ENCODE results near the gene CD82.
"Not testable (repeated sequence)": the region's sequence is repeated elsewhere in the genome, so short reads cannot be mapped to it uniquely, and the experiment has no call there.

The CD82 gene

DNA sequence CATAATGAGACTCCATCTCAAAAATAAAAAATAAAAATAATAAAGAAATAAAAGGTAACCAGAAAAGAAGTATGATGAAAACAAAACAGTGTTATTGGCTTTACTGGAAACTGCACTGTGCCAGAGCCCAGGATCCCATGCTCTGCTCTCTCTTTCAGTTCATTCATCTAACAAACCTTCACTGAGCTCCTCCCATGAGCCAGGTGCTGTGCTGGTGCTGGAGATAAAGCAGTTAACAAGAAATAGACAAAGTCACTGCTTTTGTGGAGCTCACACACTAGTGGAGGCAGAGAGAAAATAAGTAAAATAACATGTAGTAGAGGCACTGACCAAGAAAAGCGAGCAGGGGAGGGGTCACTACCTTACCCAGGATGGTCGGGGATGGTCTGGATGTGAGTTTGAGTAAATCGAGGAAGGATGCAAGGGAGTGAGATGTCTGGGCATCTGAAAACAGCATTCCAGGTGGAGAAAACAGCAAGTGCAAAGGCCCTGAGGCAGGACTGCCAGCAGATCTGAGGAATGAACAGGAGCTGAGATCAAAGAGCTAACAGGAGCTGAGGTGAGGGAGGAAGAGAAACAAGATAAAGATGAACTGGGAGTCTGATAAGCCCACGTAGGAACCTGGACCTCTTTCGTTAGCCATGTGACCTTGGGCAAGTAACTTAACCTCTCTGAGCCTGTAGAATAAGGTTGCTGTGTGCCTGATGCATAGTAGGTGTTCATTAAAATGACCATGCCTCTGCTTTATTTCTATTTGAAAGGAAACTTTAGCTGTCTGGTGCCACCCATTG lies 31.3 kb upstream of the CD82 start:
- no peak for DNase-seq

DNA sequence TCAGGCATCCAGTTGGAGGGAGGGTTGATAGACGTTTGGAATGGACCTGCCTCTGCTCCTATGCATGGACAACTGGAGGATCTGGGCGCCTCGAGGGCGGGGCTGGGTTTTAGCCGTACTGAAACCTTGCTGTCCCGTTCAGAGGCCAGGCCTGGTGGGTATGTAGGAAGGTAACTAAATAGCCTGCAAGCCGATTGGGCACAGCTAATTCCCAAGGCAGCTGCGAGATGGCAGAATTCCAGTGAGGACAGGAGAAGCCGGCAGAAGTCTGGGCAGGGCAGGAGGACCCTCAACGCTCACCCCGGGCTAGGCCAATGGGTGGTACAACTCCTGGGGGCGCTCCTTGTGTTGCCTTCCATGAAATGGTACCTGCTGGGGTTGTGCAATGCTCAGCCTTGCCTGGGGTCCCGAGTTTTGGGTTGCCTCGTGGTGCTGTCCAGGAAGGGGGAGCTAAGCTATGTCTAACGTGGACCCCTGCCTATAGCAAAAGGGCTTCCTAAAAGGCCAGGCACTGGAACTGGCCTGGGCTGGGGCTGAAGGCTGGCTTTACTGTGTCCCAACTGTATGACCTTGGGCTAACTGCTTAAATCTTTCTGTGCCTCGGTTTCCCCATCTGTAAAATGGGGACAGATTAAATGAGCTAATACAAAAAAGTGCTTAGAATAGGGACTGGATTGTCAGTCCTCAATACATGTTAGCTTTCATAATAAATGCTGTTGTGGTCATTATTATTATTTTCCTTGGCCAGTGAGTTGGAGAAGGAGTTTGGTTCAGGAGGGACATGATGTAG lies 30.1 kb upstream of the CD82 start:
- no peak for DNase-seq

DNA sequence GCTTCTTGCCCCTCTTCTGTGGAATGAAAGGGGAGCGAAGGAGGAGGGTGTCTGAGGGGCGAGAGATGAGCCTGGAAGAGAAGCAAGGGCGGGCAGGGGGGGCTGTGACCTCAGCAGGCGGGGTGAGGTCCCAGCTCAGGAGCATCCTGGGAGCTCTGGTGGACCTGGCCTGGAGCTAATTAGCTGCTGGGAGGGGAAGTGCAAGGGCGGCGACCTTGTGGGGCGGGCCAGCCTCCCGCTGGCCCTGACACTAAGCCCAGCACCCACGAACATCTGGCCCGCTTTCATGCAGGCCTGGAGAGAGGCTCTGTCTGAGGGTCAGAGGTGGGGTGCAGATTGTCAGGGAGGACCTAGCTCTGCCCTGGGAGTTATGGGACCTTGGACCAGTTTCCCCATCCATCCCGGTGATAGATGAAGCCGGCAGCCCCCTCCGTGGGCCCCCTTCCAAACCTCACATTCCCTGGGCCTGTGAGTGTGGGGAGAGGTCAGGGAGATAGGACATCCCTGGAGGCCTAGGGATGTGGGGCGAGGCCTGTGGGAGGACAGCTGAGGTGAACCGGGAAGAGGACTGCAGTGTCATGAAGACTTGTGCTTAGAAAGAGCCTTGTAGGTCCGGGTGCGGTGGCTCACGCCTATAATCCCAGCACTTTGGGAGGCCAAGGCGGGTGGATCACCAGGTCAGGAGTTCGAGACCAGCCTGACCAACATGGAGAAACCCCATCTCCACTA lies 28.5 kb upstream of the CD82 start:
- no peak for DNase-seq

DNA sequence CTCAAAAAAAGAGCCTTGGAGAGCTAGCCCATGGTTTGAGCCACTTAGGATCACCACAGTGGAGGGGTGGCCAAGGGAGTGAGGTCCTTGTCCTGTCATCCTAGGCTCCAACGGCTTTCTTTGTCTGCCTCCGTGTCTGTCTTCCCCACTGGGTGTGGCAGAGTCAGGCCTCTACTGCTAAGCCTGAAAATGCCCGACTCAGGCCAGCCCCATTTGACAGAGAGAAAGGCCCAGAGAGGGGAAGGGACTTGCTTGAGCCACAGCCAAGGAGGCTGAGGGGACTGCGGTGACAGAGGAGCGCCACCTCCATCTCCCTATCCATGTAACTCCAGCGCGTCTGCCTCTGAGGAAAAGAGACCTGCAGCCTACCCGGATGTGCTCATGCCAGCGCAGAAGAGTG lies 27.8 kb upstream of the CD82 start:
- no peak for DNase-seq

DNA sequence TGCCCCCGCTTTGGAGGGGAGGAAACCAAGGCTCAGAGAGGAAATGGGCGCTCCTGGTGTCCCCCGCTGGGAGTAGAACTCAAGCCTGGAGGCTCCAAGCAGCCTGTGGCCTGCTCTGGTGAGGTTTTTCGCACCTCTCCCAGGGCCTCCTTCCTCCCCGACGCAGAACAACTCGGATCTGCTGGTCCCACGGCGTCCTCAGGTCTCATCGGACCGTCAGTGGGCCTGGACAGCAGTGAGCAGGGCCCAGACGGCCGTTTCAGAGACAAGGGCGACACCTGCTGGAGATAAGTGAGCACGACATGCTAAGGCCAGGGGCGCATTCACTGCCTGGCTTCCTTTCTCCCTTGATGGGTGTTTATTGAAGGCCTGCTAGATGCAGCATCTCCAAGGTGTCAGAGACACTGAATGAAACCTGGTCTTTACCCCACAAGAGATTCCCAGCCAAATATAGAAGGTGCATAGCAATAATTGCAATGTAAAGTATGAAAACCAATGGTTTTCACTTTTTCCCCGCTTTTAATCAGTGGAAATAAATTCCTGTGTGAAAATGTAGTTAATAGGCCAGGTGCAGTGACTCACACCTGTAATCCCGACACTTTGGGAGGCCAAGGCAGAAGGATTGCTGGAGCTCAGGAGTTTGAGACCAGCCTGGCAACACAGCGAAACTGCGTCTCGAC lies 26.9 kb upstream of the CD82 start:
- DNase-seq, result peak in 56 of 58 donors; percentile 14 to 86 (median 56)

DNA sequence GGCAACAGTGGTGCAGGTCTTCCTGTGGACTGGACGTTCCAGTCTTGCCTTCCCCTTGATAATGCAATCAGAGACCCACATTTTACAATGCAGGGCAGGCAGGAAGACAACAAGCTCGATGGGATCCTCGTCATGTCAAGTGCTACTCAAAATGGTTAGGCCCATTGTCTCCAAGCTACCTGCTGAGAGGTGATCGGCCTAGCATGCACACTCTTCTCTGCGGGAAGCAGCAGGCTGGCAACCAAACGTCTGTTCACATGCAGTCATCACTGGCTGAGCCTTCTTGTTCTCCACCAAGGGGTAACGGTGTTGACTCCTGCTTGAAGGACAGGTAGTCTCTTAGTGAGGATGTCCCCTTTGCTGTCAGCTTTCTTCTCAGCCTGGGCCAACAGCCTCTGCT lies 25.5 kb upstream of the CD82 start:
- DNase-seq, result no peak

DNA sequence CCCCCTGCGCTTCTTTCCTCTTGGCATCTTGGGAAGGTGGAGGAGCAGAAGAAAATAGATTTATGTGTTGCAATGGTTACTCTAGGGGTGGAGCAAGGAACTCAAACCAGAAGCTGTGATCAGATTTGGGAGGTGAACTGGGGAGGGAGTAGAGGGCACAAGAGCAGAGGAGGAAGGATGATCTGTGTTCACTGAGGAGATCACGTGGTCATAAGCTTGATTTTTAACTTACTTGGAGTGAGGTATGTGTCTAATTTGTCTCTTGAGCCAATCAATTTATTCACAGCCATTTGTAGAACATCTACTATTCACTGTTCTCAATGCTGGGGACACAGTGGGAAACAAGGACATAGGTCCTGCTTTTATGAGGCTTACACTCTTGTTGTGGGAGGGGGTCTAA lies 24.8 kb upstream of the CD82 start:
- no peak for DNase-seq

DNA sequence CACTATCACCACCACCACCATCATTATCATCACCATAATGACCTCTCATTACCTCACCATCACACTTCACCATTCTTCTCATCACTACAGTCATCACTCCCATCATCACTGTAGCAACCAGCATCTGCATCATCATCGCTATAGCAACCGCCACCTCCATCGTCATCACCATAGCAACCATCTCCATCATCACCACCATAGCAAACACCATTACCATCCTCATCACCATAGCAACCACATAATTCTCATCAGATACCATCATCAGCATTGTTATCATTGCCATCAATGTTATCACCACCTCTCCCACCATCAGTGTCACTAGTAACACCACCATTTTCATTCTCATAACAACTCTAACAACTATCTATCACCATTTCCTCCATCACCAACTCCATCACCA lies 23.1 kb upstream of the CD82 start:
- peak in 1 of 58 donors; percentile 3 for DNase-seq

DNA sequence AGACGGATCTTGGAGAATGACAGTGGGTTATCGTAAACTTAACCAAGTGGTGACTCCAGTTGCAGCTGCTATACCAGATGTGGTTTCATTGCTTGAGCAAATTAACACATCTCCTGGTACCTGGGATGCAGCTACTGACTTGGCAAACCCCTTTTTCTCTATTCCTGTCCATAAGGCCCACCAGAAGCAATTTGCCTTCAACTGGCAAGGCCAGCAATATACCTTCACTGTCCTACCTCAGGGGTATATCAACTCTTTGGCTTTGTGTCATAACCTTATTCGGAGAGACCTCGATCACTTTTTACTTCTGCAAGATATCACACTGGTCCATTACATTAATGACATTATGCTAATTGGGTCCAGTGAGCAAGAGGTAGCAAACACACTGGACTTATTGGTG lies 18.5 kb upstream of the CD82 start:
- not testable (repeated sequence) for DNase-seq

DNA sequence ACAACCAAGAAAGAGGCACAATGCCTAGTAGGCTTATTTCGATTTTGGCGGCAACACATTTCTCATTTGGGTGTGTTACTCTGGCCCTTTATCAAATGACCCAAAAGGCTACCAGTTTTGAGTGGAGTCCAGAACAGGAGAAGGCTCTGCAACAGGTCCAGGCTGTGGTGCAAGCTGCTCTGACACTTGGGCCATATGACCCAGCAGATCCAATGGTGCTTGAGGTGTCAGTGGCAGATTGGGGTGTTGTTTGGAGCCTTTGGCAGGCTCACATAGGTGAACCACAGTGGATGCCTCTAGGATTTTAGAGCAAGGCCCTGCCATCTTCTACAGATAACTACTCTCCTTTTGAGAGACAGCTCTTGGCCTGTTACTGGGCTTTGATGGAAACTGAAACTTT lies 17.9 kb upstream of the CD82 start:
- DNase-seq, result not testable (repeated sequence)

DNA sequence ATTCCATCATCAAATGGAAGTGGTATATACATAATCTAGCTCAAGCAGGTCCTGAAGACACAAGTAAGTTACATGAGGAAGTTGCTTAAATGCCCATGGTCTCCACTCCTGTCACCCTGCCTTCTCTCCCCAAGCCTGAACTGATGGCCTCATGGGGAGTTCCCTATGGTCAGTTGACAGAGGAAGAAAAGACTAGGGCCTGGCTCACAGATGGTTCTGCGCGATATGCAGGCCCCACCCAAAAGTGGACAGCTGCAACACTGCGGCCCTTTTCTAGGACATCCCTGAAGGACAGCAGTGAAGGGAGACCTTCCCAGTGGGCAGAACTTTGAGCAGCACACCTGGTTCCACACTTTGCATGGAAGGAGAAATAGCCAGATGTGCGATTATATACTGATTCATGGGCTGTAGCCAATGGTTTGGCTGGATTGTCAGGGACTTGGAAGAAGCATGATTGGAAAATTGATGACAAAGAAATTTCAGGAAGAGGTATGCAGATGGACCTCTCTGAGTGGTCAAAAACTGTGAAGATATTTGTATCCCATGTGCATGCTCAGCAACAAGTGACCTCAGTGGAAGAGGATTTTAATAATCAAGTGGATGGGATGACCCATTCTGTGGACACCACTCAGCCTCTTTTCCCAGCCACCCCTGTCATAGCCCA lies 17.3 kb upstream of the CD82 start:
- DNase-seq, result no peak

DNA sequence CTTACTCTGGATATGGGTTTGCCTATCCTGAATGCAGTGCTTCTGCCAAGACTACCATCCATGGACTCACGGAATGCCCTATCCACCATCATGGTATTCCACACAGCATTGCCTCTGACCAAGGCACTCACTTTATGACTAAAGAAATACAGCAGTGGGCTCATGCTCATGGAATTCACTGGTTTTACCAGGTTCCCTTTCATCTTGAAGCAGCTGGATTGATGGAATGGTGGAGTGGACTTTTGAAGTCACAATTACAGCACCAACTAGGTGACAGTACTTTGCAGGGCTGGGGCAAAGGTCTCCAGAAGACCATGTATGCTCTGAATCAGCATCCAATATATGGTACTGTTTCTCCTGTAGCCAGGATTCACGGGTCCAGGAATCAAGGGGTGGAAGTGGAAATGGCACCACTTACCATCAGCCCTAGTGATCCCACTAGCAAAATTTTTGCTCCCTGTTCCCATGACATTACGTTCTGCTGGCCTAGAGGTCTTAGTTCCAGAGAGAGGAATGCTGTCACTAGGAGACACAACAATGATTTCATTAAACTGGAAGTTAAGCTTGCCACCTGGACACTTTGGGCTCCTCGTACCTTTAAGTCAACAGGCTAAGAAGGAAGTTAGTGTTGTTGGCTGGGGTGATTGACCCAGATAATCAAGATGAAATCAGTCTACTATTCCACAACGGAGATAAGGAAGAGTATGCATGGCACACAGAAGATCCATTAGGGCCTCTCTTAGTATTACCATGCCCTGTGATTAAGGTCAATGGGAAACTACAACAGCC lies 16.3 kb upstream of the CD82 start:
- DNase-seq, result not testable (repeated sequence)

DNA sequence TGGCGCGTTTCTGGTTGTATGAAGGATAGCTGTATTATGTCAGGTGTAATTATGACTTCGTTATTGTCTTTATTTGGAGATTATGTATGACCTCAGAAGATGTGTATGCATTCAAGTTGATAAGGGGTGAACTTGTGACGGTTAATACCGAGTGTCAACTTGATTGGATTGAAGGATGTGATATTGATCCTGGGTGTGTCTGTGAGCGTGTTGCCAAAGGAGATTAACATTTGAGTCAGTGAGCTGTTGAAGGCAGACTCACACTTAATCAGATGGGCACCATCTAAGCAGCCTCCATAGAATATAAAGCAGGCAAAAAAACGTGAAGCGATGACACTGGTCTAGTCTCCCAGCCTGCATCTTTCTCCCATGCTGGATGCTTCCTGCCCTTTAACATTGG lies 15.3 kb upstream of the CD82 start:
- no peak for DNase-seq

DNA sequence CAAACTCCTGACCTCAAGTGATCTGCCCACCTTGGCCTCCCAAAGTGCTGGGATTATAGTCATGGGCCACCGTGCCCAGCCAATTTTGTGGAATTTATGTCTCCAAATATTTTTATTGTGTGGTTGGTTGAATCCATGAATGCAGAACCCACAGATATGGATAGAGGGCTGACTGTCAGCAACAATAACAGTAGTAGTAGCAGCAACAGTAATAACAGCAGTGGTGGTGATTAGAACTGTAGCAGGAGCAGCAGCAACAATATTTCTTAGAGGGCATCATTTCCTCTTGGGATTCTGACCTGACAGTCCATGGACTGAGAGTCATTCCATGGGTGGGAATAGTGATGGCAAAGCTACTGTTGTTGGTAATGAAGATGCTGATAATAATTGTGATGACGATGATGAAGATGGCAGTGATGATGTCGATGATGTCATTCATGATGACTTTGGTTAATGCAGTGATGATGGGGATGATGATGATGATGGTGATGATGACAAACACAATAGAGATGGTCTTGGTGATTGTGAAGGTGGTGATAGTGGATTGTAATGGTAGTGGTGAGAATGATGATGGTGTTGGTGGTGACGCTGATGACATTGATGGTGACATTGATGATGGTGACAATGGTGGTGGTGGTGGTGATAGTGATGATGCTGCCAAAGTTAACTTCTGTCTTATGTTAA lies 13.9 kb upstream of the CD82 start:
- no peak for DNase-seq

DNA sequence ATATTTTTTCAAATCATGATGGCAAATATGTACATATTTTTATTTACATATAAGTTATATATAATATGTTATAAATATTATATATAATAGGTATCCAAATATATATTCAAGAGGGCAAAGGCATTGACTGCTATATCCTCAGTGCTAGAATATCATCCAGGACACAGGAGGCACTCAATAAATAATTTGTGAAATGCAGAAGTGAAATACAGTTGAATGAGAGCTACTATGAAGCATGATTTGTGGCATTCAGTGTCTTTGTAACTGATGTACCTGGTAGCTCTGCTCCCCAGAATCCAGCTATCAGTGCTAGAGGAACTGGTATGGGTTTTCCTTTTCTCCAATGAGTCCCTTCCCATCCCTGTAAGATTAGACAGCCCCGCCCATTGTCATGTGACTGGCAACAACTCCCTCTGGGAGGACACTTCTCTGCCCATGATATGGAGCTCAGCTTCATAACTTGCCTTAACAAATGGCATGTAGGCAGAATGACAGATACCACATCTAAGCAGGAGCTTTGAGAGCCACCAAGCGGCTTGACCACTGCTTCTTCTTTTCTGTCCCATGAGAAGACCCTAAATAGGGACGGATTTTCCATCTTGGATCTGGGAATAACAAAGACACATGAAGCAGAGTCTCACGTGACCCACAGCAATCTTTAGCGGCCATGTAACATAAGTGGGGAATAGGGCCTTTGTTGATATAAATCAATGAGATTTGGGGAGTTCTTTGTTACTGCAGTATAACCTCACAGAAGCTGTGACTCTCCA lies 10.2 kb upstream of the CD82 start:
- DNase-seq, result no peak

DNA sequence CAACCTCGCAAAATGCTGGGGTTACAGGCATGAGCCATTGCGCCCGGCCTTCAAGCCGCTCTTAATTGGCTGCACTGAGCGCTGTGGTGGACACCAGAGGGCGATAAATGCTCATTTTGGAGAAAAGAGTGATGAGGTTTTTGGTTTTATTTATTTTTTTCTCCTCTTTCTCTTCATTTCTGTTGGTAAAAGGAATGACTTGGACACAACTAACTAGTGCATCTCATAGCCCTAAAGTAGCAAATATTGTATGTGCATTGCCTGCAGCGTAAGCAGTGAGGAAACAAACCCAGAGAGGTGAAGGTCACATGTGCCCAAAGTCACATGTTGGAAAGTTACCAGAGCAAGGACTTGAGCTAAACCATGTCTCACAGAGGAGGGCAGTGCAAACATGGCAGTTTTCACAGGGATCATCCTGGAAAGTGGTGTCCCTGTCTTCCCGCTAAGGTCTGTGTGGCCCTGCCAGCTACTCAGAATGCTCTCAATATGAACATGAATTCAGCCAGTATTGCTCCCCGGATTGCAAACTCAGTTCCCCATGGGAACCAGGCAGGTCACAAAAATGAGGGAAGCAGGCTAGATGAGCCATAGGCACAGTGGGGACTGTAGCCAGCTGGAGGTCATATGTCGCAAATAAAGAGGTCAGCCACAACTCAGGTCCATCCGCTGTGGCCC lies 8.6 kb upstream of the CD82 start:
- DNase-seq, result peak in 44 of 58 donors; percentile 5 to 72 (median 44)

DNA sequence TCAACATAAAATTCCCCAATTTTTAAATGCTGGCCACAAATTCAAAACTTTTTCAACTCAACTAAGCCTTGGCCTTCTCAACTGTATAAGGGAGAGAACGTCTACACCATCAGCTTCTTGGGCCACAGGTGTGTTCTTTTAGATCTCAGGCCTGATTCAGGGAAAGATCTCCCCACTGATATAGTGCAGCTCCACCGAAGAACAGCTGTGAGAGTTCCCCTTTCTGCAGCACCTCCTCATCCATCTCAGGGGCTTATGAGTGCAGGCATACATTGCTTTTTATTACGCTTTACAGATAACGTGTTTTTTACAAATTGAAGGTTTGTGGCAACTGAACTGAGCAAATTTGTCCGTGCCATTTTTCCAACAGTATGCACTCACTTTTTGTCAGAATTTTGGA lies 8.0 kb upstream of the CD82 start:
- no peak for DNase-seq
